ENCODE results near the gene SGCA. TPM values are rescaled to one million over a fixed set of nuclear protein-coding genes. Genes with fewer than 3 reads are reported as not detected.

The SGCA gene
- total and polyA plus RNA-seq, 10 of the 15 experiments (the other 5 are each of a cell fraction or from before 2014, with no cell fraction given), result 0.13 to 2.2 (median 0.50) TPM; not detected in 2

DNA sequence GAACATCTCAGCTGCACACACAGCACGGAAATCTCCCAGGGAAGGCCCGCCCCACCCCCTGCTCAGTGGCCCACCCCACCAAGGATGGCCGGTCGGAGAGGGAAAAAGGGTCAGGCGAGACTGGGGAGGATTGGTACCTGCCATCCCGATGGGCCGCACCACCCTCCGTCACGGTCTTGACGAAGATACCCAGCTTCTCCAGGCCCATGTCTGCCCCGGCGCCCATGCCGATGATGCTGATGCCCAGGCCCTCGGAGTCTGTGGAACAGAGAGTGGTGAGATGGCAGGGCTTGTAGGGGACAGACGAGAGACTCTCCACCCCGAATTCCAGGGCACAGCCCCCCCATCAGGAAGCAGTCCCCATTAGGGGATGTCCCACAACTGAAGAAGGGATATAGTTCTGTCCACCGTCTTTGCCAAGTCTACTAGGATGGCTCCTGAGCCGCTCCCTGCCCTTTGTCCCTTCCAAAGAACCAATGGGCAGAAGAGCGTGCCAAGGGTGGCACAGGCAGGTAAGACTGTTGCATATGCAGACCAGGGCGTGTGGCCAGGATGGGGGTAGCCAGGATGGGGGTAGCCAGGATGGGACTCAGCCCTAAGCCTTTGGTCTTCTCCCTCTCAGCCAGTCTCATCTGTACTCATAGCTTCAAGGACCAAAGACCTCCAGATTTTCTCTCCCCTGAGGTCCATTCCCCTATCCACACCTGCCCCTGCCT is 22.2 kb upstream of the SGCA start:
- ATAC-seq (no peak), DNase-seq (ENCODE audit: low read depth, low spot score) (no peak), FAIRE-seq (no peak)
- Histone ChIP-seq H3K79me2 (ENCODE audit: control insufficient read depth, insufficient read depth, low read length) (peaks cover 69% of the 10 kb centered on the region), H2AFZ (ENCODE audit: control insufficient read depth, low read depth, low read length) (no peak overlapping the region), H3K4me2 (ENCODE audit: control insufficient read depth, insufficient read depth) (peak overlapping the region; percentile 30), H3K9me3 (replicated peaks; ENCODE audit: control insufficient read depth, insufficient read depth, low read length) (no peaks in the 10 kb centered on the region), H3K4me1 (ENCODE audit: control insufficient read depth, insufficient read depth, low read length) (peaks cover 57% of the 10 kb centered on the region), H3K9ac (ENCODE audit: control insufficient read depth, insufficient read depth, low read length) (no peak overlapping the region), H3K27me3 (replicated peaks in 1 of 2; ENCODE audit: control insufficient read depth in 2 of 2, insufficient read depth in 2 of 2, low read length in 1 of 2) (no peaks in the 10 kb centered on the region), H3K36me3 (ENCODE audit: control insufficient read depth in 2 of 2, insufficient read depth in 2 of 2, low read length in 1 of 2) (peaks cover 48 to 60% of the 10 kb centered on the region in 2 experiments), H3K27ac (ENCODE audit: control insufficient read depth, insufficient read depth) (no peak overlapping the region), H3K4me3 (no peak overlapping the region), H4K20me1 (ENCODE audit: control insufficient read depth, insufficient read depth) (peaks cover 14% of the 10 kb centered on the region)
- POLR2A ChIA-PET, result interaction anchor here (0.5 kb wide), 2 partner anchors 277 to 555 kb away, joined by 3 read pairs; no protein-coding TSS in a partner anchor
- intact Hi-C loops (cut with micrococcal nuclease; ENCODE audit: unreplicated experiment), result no loop called here
- RAD21 ChIA-PET (ENCODE audit: unreplicated experiment), result no interaction called here
- SMC1A ChIA-PET (ENCODE audit: uncharacterized antibody, unreplicated experiment), result interaction anchor here (1.4 to 3.4 kb wide), 2 partner anchors 17 to 18 kb away, joined by 3 to 15 read pairs; no protein-coding TSS in a partner anchor
- TF ChIP-seq POLR2A (IDR thresholded peaks at IDR 0.05; ENCODE audit: low read depth, low read length), result 0 out of 2 replicates have a peak, but pooled peaks have one; percentile 31
- TF ChIP-seq EGR1 (IDR thresholded peaks at IDR 0.05; ENCODE audit: borderline replicate concordance in 1 of 2, low read depth in 2 of 2, low read length in 2 of 2), result no peak
- TF ChIP-seq STAT1 (conservative IDR thresholded peaks at IDR 0.05), result no peak
- TF ChIP-seq POLR2AphosphoS5 (IDR thresholded peaks at IDR 0.05; ENCODE audit: low read length), result 0 out of 2 replicates have a peak, but pooled peaks have one; percentile 61
- in situ Hi-C loops (cut with MboI), result no loop called here
- CTCF ChIA-PET, result interaction anchor here (1.1 to 9.3 kb wide), 3 partner anchors 9 to 21 kb away, joined by 3 to 99 read pairs (median 29); partner anchors contain the start of gene SGCA
- no TSS peak for BruUV-seq (replicated peaks)
- WGBS (ENCODE audit: insufficient coverage, insufficient replicate concordance, low lambda C conversion rate, missing lambda C conversion rate), result 95% methylated on average over 20 of the region's 20 CpGs

DNA sequence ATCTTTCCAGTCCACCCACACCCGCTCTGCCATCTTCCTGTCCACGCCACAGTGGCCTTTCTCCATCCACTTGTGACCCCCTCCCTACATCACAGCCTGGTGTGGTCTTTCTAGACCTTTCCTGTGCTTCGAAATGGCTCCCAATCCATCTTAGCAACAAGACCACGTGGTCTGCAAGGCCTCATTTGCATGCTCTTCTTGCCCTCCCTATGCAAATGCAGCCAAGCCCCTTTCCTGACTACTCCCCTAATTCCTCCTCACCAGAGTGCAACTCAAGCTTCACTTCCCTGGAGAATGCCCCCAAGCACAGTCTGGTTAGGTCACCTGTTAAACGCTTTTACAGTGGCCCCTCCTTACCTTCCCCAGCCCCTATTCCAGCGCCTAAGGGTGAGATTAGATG is 21.4 kb upstream of the SGCA start:
- ATAC-seq, result no peak
- 0 out of 2 replicates have a peak overlapping the region, but pooled peaks have one; percentile 19 for H3K27ac ChIP-seq (ENCODE audit: control insufficient read depth, insufficient read depth)

More for the DNA sequence above, 21.4 kb upstream of the SGCA start:
- H3K4me3 ChIP-seq, result no peak overlapping the region
- peaks cover 76% of the 10 kb centered on the region for H3K79me2 ChIP-seq (ENCODE audit: control insufficient read depth, insufficient read depth, low read length)
- peaks cover 11% of the 10 kb centered on the region for H4K20me1 ChIP-seq (ENCODE audit: control insufficient read depth, insufficient read depth)
- H3K27me3 ChIP-seq (replicated peaks in 1 of 2; ENCODE audit: control insufficient read depth in 2 of 2, insufficient read depth in 2 of 2, low read length in 1 of 2), result no peaks in the 10 kb centered on the region
- ChIA-PET CTCF (interaction anchor here (0.8 to 9.3 kb wide), 4 partner anchors 8 to 50 kb away, joined by 3 to 99 read pairs (median 12); partner anchors contain the start of gene PDK2), RAD21 (ENCODE audit: unreplicated experiment) (no interaction called here), SMC1A (ENCODE audit: uncharacterized antibody, unreplicated experiment) (interaction anchor here (3.4 kb wide), 1 partner anchor 17 kb away, joined by 15 read pairs; no protein-coding TSS in a partner anchor), POLR2A (interaction anchor here (0.5 kb wide), 1 partner anchor 555 kb away, joined by 3 read pairs; no protein-coding TSS in a partner anchor)
- 44% methylated on average over 6 of the region's 6 CpGs for WGBS (ENCODE audit: insufficient coverage, insufficient replicate concordance, low lambda C conversion rate, missing lambda C conversion rate)
- DNase-seq (ENCODE audit: low read depth, low spot score) (no peak), FAIRE-seq (no peak)
- in situ Hi-C loops (cut with MboI) (no loop called here), intact Hi-C loops (cut with micrococcal nuclease; ENCODE audit: unreplicated experiment) (no loop called here)
- H2AFZ ChIP-seq (ENCODE audit: control insufficient read depth, low read depth, low read length), result no peak overlapping the region
- peaks cover 41 to 54% of the 10 kb centered on the region in 2 experiments for H3K36me3 ChIP-seq (ENCODE audit: control insufficient read depth in 2 of 2, insufficient read depth in 2 of 2, low read length in 1 of 2)
- H3K9ac ChIP-seq (ENCODE audit: control insufficient read depth, insufficient read depth, low read length), result no peak overlapping the region
- no peaks in the 10 kb centered on the region for H3K9me3 ChIP-seq (replicated peaks; ENCODE audit: control insufficient read depth, insufficient read depth, low read length)
- H3K4me1 ChIP-seq (ENCODE audit: control insufficient read depth, insufficient read depth, low read length), result peaks cover 57% of the 10 kb centered on the region
- no TSS peak for BruUV-seq (replicated peaks)
- TF ChIP-seq POU2F2 (IDR thresholded peaks at IDR 0.05; ENCODE audit: borderline replicate concordance, low read depth, low read length), result peak; percentile 90; the same call in 2 of the 3 replicates
- peak; percentile 45; the same call in 1 of the 2 replicates for TF ChIP-seq YY1 (IDR thresholded peaks at IDR 0.05; ENCODE audit: low read depth, low read length)
- TF ChIP-seq, protein P1, sequence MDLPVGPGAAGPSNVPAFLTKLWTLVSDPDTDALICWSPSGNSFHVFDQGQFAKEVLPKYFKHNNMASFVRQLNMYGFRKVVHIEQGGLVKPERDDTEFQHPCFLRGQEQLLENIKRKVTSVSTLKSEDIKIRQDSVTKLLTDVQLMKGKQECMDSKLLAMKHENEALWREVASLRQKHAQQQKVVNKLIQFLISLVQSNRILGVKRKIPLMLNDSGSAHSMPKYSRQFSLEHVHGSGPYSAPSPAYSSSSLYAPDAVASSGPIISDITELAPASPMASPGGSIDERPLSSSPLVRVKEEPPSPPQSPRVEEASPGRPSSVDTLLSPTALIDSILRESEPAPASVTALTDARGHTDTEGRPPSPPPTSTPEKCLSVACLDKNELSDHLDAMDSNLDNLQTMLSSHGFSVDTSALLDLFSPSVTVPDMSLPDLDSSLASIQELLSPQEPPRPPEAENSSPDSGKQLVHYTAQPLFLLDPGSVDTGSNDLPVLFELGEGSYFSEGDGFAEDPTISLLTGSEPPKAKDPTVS (IDR thresholded peaks at IDR 0.05; ENCODE audit: low read depth, low read length), result no peak
- 0 out of 2 replicates have a peak, but pooled peaks have one; percentile 43 for TF ChIP-seq RAD51 (IDR thresholded peaks at IDR 0.05)
- TF ChIP-seq ZNF24 (IDR thresholded peaks at IDR 0.05), result no peak
- TF ChIP-seq, protein P2, sequence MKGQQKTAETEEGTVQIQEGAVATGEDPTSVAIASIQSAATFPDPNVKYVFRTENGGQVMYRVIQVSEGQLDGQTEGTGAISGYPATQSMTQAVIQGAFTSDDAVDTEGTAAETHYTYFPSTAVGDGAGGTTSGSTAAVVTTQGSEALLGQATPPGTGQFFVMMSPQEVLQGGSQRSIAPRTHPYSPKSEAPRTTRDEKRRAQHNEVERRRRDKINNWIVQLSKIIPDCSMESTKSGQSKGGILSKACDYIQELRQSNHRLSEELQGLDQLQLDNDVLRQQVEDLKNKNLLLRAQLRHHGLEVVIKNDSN (IDR thresholded peaks at IDR 0.05; ENCODE audit: borderline replicate concordance, extremely low read length, insufficient read depth, low read depth, low read length), result peak; percentile 56
- TF ChIP-seq BRCA1 (IDR thresholded peaks at IDR 0.05; ENCODE audit: low read depth, low read length), result no peak
- TF ChIP-seq POLR2AphosphoS5 (IDR thresholded peaks at IDR 0.05; ENCODE audit: low read length), result peak; percentile 32; the same call in 1 of the 2 replicates
- TF ChIP-seq SREBF1 (IDR thresholded peaks at IDR 0.05; ENCODE audit: low read length), result no peak
- H3K4me2 ChIP-seq (ENCODE audit: control insufficient read depth, insufficient read depth), result peak overlapping the region; percentile 96

Data from GM12878 (cell line).